ENCODE data around the gene NLRP9.

Gene NLRP9

DNA sequence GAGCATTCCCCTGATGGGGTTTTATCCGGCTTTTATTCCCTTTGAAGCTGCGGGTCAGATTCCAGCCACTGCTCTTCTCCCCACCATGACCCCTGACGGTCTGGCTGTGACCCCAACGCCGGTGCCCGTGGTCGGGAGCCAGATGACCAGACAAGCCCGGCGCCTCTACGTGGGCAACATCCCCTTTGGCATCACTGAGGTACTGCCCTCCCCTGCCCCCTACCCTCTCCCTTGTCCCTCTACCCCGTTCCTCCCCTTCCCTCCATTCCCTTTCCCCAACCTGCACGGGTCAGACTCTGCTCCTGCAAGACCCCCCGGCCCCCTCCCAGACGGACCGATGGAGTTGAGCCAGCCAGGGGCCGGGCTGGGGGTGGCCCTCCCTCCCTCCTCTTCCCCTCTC is 77.2 kb downstream of the NLRP9 start:
- TF ChIP-seq, protein P1, sequence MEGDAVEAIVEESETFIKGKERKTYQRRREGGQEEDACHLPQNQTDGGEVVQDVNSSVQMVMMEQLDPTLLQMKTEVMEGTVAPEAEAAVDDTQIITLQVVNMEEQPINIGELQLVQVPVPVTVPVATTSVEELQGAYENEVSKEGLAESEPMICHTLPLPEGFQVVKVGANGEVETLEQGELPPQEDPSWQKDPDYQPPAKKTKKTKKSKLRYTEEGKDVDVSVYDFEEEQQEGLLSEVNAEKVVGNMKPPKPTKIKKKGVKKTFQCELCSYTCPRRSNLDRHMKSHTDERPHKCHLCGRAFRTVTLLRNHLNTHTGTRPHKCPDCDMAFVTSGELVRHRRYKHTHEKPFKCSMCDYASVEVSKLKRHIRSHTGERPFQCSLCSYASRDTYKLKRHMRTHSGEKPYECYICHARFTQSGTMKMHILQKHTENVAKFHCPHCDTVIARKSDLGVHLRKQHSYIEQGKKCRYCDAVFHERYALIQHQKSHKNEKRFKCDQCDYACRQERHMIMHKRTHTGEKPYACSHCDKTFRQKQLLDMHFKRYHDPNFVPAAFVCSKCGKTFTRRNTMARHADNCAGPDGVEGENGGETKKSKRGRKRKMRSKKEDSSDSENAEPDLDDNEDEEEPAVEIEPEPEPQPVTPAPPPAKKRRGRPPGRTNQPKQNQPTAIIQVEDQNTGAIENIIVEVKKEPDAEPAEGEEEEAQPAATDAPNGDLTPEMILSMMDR (IDR thresholded peaks at IDR 0.05; ENCODE audit: unreplicated experiment in 3 of 3), result no peak
- no peak overlapping the region for H3K27ac Mint-ChIP-seq
- H3K36me3 Mint-ChIP-seq (ENCODE audit: low read depth), result peaks cover 49% of the 10 kb centered on the region
- peaks cover 5% of the 10 kb centered on the region for H3K27me3 Mint-ChIP-seq (ENCODE audit: low read depth)
- no peak overlapping the region for H3K4me3 Mint-ChIP-seq
- H3K4me1 Mint-ChIP-seq, result peaks cover 27% of the 10 kb centered on the region
- no peaks in the 10 kb centered on the region for H3K9me3 Mint-ChIP-seq

DNA sequence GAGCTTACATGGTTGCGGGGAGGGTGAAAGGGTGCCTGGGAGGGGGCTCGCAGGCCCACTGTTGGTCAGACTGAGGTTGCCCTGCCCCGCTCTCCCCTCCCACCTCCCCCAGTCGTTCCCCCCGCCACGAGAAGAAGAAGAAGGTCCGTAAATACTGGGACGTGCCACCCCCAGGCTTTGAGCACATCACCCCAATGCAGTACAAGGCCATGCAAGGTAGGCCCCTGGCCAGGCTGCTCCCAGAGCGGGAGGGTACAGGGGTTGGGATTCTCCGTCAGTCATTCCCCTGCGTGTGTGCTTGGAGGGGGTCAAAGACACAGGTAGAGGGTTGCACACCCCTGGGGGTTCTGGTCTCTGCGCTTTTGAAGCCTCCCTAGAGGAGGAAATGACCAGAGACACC is 77.8 kb downstream of the NLRP9 start:
- H3K4me1 Mint-ChIP-seq, result peaks cover 32% of the 10 kb centered on the region
- H3K27ac Mint-ChIP-seq, result no peak overlapping the region
- no peak overlapping the region for H3K4me3 Mint-ChIP-seq
- peaks cover 5% of the 10 kb centered on the region for H3K27me3 Mint-ChIP-seq (ENCODE audit: low read depth)
- no peaks in the 10 kb centered on the region for H3K9me3 Mint-ChIP-seq
- TF ChIP-seq, protein P1 (IDR thresholded peaks at IDR 0.05; ENCODE audit: unreplicated experiment in 3 of 3), result no peak
- peaks cover 45% of the 10 kb centered on the region for H3K36me3 Mint-ChIP-seq (ENCODE audit: low read depth)

DNA sequence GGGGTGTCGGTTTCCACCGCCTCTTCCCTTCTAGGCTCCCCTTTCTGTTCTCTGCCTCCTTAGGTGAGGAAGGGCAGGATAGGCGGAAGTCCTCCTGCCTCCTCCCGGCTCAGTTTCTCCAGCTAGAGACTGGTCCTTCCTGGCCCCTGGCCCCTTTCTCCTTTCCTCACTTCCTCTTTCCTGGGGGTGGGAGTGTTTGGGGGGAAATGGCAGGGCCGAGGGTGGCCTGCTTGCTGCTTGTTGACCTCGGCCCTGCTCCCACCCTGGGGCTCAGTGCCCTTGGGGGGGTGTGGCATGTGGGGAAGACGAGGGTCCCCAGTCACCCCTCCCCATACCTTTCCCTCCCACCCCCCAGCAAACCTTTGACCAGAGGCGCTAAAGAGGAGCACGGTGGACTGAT is 78.4 kb downstream of the NLRP9 start:
- peaks cover 32% of the 10 kb centered on the region for H3K4me1 Mint-ChIP-seq
- H3K9me3 Mint-ChIP-seq, result no peaks in the 10 kb centered on the region
- H3K27ac Mint-ChIP-seq, result peak overlapping the region in 1 of 3 experiments; percentile 63
- peaks cover 42% of the 10 kb centered on the region for H3K36me3 Mint-ChIP-seq (ENCODE audit: low read depth)
- H3K27me3 Mint-ChIP-seq (ENCODE audit: low read depth), result peaks cover 5% of the 10 kb centered on the region
- TF ChIP-seq, protein P1 (IDR thresholded peaks at IDR 0.05; ENCODE audit: unreplicated experiment in 3 of 3), result no peak
- H3K4me3 Mint-ChIP-seq, result peak overlapping the region; percentile 36 to 79 (median 70)

DNA sequence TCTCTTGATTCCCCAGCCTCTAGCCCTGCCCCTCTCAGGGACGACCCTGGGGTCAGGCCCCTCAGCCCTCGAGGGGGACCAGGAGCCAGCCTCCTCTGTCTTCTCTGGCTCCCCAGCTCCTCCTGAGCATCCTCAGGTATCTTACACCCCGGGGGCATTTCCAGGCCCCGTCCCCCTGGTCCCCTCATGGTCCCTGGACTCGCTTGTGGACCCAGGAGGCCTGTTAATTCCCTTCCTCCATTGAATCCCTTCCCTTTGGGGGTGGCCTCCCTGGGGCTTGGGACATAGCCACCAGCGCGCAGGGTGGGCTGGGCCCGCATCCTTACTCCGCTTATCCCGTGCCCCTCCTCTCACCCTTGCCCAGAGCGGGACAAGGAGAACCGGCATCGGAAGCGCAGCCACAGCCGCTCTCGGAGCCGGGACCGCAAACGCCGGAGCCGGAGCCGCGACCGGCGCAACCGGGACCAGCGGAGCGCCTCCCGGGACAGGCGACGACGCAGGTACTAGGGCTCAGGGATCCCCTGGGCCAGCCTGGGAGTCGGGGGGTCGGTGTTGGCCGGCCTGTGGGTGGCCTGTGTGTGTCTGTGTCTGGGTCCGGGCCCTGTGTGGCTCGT is 79.2 kb downstream of the NLRP9 start:
- Mint-ChIP-seq H3K36me3 (ENCODE audit: low read depth) (peaks cover 35% of the 10 kb centered on the region), H3K27me3 (ENCODE audit: low read depth) (peaks cover 5% of the 10 kb centered on the region), H3K27ac (peak overlapping the region in 1 of 3 experiments; percentile 63), H3K4me1 (peaks cover 32% of the 10 kb centered on the region), H3K9me3 (no peaks in the 10 kb centered on the region), H3K4me3 (peak overlapping the region in 1 of 3 experiments; percentile 79)
- TF ChIP-seq, protein P1 (IDR thresholded peaks at IDR 0.05; ENCODE audit: unreplicated experiment in 3 of 3), result no peak
